ENCODE data around the gene ZNF117.
"Not testable (repeated sequence)": the region's sequence is repeated elsewhere in the genome, so short reads cannot be mapped to it uniquely, and the experiment has no call there.

The ZNF117 gene

DNA sequence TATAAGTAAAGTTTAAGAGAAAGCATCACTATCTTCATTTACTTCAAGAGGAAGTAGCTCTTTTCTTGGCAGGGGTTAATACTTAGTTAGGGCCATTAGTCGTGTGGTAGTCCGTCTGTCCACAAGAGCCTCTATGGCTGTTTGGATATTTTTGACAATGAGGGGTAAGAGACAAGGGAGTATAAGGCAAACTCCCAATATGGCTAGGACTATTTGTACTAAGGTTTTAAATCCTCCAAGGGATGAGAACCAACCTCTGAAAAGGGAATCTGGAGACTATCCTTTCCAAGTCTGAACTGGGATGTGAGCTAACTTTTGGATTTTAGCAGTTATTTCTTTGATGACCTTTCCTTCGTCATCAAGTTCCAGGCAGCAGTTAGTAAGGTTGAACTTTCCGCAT is at the start of gene ZNF117:
Gene ZNF117 (minus strand): TSS at position 101 of the 400 bp plus-strand sequence.
- DNase-seq (ENCODE audit: low read depth in 2 of 2) = no peak

DNA sequence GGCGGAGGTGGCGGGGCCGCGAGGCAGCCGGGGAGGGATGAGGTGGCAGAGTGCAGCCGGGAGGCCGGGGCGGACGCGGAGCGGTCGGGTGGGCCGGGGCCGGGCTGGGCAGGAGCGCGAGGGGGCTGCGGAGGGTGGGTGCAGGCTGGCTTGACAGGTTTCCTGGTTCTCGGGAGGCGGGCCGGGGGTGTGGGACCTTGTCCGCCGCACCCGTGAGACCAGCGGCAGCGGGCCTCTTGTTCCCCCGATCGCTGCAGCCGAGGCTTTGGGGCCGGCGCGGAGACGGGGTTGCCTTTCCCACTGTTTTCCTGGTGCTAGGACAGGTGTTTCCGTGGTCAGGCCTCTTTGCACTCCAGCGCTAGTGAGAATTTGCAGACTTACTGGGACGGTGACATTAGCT is 47.9 kb upstream of the ZNF117 start:
- DNase-seq (ENCODE audit: low read depth in 2 of 2) = peak; percentile 10 to 16

DNA sequence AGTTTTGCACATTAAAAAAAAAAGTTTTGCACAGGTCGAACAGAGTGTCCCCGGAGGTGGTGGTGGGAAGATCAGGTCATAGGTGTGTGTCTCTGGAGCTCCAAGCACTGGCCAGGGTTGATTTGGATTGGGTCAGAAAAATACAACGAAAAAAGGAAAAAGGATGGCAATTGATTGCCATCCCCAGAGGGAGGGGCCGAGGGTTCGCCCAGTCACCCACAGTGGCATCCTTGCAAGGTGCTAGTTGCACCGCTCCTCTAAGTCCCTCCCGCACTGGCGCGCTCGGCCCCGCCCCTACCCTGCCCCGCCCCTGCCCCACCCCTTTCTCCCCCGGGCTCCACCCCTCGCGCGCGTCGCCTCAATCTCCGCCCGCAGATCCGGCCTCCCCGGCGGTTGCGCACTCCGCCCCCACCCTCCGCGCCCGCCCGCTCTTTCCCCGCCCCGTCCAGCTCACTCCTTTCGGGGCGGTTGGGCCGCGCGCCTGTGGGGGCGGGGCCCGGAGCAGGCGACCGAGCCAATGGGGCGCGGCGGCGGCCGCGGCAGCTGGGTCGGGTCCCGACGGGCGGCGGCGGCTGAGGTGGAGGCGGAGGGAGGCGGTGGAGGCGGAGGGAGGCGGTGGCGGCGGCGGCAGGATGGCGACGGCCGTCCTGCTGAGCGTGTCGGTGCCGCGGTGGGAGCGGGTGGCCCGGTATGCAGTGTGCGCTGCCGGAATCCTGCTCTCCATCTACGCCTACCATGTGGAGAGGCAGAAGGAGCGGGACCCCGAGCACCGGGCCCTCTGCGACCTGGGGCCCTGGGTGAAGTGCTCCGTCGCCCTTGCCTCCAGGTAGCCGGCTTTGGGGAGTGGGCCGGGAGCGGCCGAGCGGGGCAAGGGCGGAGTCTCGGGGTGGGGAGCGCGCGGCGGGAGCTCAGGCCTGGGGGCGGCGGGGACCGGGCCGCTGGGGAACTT is 47.2 kb upstream of the ZNF117 start:
- peak; percentile 87 to 89 for DNase-seq (ENCODE audit: low read depth in 2 of 2)

DNA sequence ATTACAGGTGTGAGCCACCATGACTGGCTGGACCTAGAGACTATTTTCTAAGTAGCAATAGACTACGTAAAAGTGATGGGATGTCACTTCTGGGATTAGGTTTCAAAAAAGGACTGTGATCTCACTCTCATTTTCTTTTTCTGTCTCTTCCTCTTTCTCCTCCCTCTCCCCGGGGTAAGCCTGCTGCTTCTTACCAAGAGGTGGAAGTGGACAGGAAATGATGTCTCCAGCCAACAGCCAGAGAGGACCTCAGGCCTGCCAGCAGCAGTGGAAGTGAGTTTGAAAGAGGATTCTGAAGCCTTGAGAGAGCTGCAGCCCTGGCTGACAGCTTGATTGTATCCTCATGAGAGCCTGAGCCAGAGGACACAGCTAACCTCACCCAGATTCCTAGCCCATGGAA is 45.7 kb upstream of the ZNF117 start:
- not testable (repeated sequence) for DNase-seq (ENCODE audit: low read depth in 2 of 2)

DNA sequence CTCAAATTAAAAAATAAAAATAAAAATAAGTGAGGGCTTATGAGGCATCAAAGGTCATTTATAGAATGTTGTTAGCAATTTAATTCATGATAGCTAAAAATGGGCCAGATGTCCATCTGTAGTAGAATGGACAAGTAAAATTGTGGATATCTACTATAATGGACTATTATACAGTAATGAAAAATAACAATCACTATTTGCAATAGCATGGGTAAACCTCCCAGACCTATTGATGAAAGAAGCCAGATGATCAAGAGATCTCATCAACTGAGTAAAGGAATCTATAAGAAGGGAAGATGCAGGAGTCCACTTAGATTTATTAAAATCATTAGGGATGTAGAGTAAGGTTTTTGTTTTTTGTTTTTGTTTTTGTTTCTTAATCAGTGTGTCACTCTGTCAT is 44.6 kb upstream of the ZNF117 start:
- not testable (repeated sequence) for DNase-seq (ENCODE audit: low read depth in 2 of 2)

DNA sequence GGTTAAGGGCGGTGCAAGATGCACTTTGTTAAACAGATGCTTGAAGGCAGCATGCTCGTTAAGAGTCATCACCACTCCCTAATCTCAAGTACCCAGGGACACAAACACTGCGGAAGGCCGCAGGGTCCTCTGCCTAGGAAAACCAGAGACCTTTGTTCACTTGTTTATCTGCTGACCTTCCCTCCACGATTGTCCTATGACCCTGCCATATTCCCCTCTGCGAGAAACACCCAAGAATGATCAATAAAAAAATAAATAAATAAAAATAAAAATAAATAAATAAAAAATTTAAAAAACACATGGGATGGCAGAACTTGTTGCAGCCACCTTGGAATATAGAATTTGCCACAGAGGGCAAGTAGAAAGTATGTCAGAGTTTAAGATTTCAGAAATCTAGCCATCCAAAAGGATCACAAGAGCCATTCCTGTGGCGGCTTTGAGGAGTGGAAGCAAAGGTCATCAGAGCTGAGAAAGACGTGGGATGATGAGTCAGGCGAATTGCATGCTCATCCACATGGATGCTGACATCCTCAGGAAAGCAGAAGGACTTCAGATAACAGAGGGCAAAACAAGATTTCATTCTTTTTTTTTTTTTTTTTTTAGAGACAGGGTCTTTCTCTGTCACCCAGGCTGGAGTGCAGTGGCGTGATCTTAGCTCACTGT is 43.4 kb upstream of the ZNF117 start:
- DNase-seq (ENCODE audit: low read depth in 2 of 2) = not testable (repeated sequence)

DNA sequence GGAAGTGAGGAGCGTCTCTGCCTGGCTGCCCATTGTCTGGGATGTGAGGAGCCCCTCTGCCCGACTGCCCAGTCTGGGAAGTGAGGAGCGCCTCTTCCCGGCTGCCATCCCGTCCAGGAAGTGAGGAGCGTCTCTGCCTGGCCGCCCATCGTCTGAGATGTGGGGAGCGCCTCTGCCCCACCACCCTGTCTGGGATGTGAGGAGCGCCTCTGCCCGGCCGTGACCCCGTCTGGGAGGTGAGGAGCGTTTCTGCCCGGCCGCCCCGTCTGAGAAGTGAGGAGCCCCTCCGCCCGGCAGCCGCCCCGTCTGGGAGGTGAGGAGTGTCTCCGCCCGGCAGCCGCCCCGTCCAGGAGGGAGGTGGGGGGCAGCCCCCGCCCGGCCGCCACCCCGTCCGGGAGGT is 42.6 kb upstream of the ZNF117 start:
- not testable (repeated sequence) for DNase-seq (ENCODE audit: low read depth in 2 of 2)

DNA sequence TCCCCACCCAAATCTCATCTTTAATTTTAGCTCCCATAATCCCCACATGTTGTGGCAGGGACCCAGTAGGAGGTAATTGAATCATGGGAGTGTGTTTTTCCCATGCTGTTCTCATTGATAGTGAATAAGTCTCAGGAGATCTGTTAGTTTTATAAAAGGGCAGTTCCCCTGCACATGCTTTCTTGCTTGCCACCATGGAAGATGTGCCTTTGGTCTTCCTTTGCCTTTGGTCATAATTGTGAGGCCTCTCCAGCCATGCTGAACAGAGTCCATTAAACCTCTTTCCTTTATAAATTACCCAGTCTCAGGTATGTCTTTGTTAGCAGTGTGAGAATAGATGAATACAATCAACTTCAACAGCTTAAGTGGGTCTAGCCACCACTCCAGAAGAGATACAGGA is 34.2 kb upstream of the ZNF117 start:
- not testable (repeated sequence) for DNase-seq (ENCODE audit: low read depth in 2 of 2)

DNA sequence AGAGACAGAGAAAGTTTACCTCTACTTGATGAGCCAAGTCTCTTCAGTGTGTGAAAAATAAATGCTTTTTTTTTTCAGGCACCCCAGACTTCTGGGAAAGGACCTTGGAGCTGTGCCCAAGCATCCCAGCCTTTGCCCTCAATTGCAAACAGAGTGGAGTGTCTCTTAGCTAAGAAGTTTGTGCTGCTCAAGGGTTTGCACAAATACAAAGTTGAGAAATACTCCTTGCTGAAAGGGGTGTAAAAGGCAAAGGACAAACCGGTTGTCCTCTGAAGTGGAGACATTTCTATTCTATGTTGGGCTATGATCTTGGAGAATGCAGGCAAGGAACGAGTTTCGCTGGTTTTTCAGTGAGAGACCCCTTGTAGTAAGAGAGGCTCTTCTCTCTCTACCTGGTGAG is 30.1 kb upstream of the ZNF117 start:
- DNase-seq (ENCODE audit: low read depth in 2 of 2) = not testable (repeated sequence)

DNA sequence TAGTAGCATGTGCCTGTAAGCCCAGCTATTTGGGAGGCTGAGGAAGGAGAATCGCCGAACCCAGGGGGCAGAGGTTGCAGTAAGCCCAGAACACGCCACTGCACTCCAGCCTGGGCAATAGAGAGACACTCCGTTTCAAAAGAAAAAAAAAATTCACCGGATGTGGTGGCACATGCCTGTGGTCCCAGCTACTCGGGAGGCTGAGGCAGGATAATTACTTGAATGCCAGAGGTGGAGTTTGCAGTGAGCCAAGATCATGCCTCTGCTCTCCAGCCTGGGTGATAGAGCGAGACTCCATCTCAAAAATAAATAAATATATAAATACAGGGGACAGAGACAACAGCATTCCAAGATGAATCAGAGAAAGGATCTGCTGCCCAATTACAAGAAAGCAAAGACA is 19.0 kb upstream of the ZNF117 start:
- DNase-seq (ENCODE audit: low read depth in 2 of 2) = not testable (repeated sequence)

DNA sequence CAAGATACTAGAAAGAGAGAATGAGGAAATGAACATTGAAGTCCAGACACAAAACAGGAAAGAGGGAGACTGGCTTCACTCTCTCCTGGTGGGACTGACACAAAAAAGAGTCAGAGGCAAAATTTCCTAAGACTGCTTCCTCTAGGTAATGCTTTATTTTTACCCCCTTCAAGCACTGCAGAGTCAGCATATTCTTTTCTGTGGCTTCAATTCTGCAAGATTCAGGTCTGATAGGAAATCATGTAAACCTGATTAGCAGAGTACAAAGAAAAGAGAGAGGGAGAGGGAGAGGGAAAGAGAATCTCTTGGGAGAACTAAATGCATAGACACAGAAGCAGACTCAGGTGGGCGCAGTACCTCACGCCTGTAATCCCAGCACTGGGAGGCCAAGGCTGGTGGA is 18.6 kb upstream of the ZNF117 start:
- DNase-seq (ENCODE audit: low read depth in 2 of 2) = not testable (repeated sequence)

DNA sequence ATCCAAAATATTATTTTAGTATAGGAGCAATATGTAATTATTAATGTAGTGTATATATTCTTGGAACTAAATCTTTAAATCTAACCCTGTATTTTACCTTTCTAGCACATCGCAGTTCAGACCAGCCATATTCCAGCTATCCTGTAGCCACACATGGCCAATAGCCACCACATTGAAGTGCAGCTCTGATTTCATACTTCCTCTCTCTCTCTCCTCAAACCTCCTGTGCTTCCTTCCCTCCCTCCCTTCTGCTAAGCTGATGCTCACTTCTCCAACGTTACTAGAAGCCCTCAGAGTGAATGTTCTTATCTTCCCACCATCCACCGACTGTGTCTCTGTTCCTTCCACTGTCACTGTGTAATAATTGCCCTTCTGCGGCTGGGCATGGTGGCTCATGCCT is 16.2 kb upstream of the ZNF117 start:
- not testable (repeated sequence) for DNase-seq (ENCODE audit: low read depth in 2 of 2)

DNA sequence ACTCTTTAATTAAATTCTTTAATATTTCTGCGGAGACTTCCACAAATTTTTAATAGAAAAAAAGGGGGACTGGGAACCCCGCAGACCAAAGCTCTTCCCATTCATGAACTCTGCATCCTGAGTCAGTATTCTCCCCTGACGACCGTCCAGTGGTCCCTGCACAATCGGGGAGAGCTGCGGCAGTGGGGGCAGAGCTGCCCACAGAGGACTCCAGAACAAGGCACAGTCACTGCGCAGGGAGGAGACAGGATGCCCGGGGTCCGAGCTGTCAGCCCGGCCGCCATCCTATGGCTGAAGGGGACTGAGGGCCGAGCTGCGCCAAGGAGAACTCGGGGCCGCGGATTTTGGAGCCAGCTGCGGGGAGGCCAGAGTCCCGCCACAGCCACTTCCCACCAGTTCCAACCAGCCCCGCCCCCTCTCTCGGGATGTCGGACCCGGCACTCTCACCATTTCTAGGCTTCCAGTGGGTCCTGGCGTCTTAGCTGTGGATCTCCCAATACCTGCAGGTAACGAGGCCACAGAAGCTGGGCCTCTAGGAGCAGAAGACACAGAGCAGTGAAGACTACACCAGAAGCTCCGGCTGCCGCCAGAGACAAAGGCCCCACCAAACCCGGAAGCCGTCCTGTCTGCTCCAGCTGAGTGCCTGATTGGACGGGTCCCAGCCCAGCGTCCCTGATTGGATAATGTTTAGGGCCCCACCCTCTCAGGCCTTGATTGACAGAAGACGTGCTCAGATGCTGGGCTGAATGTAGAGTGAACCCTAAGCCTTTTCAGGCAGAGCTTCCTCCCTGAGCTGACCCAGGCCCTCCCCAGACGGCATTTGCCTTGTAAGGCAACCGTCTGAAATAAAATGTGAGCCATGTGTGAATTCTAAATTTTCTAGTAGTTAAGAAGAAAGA is 15.5 kb upstream of the ZNF117 start, which contains the start of gene ERV3-1:
Gene ERV3-1 (minus strand): TSS at position 594 of the 899 bp plus-strand sequence. CDS start 13,661 bp downstream, outside the sequence.
- peak; percentile 79 to 88 for DNase-seq (ENCODE audit: low read depth in 2 of 2)

DNA sequence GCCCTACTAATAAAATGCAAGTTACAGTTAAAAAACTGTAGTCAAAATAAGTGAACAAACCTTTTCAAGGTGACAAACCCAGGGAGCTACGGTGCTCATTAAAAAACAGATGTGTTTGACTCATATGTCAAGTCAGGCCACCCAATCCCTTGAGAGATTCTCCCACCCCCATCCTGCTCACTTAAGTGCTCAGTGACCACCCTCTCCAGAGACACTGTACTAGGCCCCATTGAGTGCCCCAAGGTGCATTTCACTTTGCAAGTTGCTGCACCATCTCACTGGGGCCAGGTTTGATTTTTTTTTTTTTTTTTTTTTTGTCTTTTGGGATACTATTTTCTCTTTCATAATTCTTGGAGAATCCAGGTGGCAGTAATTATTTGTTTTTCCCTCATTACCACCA is 13.7 kb upstream of the ZNF117 start:
- DNase-seq (ENCODE audit: low read depth in 2 of 2) = no peak

DNA sequence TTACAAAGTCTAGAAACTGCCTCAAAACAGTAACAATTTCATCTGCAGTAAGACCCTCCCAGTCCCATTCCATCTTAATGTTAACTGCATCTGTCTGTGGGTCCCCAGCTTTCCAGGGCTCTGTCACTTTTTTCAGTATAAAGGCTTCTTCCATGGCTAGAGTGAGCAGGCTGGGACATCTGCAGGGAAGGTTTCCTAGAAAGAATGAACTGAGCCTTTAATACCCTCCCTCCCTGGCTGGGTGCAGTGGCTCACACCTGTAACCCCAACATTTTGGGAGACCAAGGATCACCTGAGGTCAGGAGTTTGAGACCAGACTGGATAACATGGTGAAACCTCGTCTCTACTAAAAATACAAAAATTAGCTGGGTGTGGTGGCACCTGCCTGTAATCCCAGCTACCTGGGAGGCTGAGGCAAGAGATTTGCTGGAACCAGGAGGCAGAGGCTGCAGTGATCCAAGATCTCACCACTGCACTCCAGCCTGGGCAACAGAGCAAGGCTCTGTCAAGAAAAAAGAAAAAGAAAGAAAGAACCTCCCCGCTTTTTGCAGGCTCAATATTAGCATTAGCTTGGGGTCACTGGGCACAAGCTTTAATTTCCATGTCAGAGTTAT is 12.2 kb upstream of the ZNF117 start:
- no peak for DNase-seq (ENCODE audit: low read depth in 2 of 2)

DNA sequence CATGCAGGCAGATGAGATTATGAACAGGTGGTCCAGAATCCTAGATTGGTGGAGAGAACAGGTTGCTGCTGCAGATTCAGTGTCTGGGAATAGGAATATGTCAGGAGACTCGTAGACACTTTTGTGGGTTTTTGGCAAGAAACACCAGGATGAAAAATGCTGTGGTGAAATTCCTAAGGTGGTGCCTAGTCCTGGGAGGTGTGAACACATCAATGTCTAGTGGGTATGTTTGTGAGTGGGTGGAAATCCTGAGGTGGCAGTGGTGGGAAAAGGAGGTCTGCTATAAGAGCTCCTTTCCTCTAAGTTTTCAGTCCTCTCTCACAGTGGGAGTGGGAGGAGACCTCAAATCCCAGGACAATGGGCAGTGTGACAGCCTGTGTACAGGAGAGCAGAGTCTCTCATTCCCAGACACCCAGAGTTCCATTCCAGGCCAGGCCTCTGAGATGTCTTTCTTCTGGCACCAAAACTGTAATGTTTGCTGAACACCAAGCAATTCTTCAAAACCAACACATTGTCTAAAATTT is 10.5 kb upstream of the ZNF117 start:
- DNase-seq (ENCODE audit: low read depth in 2 of 2) = no peak

DNA sequence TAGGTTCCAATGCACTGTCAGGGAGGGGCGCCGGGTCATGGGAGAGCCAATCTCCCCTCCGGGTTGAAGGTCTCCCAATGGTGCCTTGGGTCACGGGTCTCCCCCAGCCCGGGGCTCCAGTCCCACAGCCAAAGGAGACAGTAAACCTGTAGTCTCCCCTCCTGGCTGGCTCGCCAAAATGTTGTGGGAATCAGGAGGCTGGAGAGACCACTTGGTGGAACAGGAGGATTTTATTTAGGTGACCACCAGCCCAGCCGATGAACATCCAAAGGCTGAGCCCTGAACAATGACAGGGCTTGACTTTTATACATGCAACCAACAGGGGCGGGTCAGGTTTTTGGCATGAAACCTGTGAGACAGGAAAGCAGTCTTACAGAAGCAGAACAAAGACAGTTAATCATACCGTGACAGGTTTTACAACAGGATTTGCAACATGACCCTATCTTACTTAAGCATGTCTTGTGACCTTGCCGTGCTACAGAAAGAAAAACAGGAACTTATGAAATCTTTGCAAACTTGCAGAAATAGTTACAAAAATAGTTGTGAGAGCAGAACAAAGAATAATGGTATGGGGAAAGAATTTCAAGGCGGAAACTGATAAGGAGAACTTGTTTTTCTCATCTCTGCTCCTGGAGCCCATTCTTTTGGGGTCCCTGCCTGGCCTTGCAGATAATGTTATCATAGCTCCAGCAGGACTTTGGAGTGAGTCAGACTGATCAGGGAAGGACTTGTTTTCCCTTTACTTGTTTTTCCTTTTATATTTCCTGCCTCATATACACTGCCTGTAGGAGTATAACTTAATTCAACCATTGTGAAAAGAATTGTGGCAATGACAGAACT is 8.5 kb upstream of the ZNF117 start:
- DNase-seq (ENCODE audit: low read depth in 2 of 2) = no peak

DNA sequence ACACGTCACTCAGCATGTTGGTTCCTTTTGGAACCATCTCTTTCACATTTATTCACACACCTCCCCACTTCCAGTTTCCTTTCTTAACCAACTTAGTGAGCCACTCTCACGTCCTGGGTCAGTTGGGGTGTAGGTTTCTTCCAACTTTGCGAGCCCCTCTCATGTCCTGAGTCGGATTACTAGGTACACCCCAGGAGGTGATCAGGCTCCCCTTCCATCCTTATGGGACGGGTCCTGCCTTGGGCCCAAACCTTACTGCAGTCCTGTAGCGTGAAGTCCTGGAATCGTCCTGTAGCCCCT is 8.0 kb upstream of the ZNF117 start:
- DNase-seq (ENCODE audit: low read depth in 2 of 2) = no peak

DNA sequence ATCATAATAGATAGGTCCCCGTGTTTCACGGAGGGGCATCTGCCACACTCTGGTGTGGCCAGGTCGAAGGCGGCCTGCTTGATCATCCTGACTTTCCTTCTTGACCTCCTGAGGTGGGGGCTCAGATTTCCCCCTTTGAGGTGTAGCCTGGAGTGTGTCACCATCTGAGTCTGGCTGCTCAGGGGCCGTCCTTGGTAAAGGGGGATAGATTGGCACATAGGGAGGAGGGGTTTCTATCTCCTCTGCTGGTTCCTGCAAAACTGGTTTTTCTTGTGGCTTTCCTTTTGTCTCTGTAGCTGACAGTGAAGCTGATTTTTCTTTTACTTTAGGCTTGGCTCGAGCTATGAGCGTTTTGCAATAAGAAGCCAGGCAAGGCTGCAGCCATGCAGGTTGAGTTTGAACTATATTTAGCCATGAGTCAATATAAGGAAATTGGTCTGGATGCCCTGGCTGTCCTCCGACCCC is 7.1 kb upstream of the ZNF117 start:
- DNase-seq (ENCODE audit: low read depth in 2 of 2) = no peak

Data from stimulated activated CD4-positive, alpha-beta T cell treated with anti-CD3 and anti-CD28 coated beads, Interleukin-4, amount 100 ng/mL, for 48 hours (primary cell).